H9 (cell line): ENCODE measurements around the gene GLT1D1. TPM values are rescaled to one million over a fixed set of nuclear protein-coding genes. Genes with fewer than 3 reads are reported as not detected.
A peak's percentile ranks its signal among the peaks of the same experiment; 100 is the strongest.

Experiments
- DNase-seq: peaks from one replicate; pipeline ENCODE4 v3.0.0-alpha.2; 2017
- H2AFZ ChIP-seq: one replicate; pipeline ENCODE4 v1.6.1; 2013; ENCODE audit warnings: mild to moderate bottlenecking, low read length, control low read depth, moderate library complexity
- H2AK5ac ChIP-seq: 2 replicates; pipeline ENCODE4 v1.6.1; 2013; ENCODE audit warnings: low read length, control low read depth, mixed read lengths; ENCODE audit not compliant: insufficient read length
- H2BK120ac ChIP-seq: one replicate; pipeline ENCODE4 v1.6.1; 2013; ENCODE audit warnings: low read depth, mild to moderate bottlenecking, low read length, control low read depth, inconsistent platforms; ENCODE audit not compliant: poor library complexity, severe bottlenecking
- H2BK12ac ChIP-seq: 2 replicates; pipeline ENCODE4 v1.6.1; 2013; ENCODE audit warnings: low read length, control low read depth, mixed read lengths, low read depth; ENCODE audit not compliant: insufficient read length
- H2BK15ac ChIP-seq: 2 replicates; pipeline ENCODE4 v1.6.1; 2013; ENCODE audit warnings: low read depth, low read length, control low read depth
- H2BK20ac ChIP-seq: one replicate; pipeline ENCODE4 v1.6.1; 2013; ENCODE audit warnings: low read depth, mild to moderate bottlenecking, low read length, control low read depth, inconsistent platforms; ENCODE audit not compliant: poor library complexity, severe bottlenecking
- H2BK5ac ChIP-seq: 2 replicates; pipeline ENCODE4 v1.6.1; 2013; ENCODE audit warnings: low read length, control low read depth, mixed read lengths; ENCODE audit not compliant: insufficient read length
- H3K14ac ChIP-seq: 2 replicates; pipeline ENCODE4 v1.6.1; 2013; ENCODE audit warnings: low read length, control low read depth; ENCODE audit not compliant: insufficient read depth
- H3K18ac ChIP-seq: 2 replicates; pipeline ENCODE4 v1.6.1; 2013; ENCODE audit warnings: low read depth, mild to moderate bottlenecking, mixed read lengths, low read length, control low read depth; ENCODE audit not compliant: insufficient read length
- H3K23ac ChIP-seq: 2 replicates; pipeline ENCODE4 v1.6.1; 2013; ENCODE audit warnings: low read length, control low read depth, mixed read lengths, low read depth; ENCODE audit not compliant: insufficient read length
- H3K23me2 ChIP-seq: 2 replicates; pipeline ENCODE4 v1.6.1; 2013; ENCODE audit warnings: low read depth, mild to moderate bottlenecking, mixed read lengths, low read length, control low read depth; ENCODE audit not compliant: insufficient read length, poor library complexity, severe bottlenecking
- H3K27ac ChIP-seq: 2 replicates; pipeline ENCODE4 v1.5.1; 2013; ENCODE audit warnings: low read length, control low read depth, mixed read lengths, low read depth; ENCODE audit not compliant: insufficient read length
- H3K27me3 ChIP-seq: 2 replicates; pipeline ENCODE4 v1.6.1; 2013; ENCODE audit warnings: low read length, control low read depth, inconsistent platforms; ENCODE audit not compliant: insufficient read depth
- H3K4ac ChIP-seq: 2 replicates; pipeline ENCODE4 v1.6.1; 2013; ENCODE audit warnings: low read depth, mild to moderate bottlenecking, control low read depth, inconsistent platforms, low read length, moderate library complexity
- H3K4me1 ChIP-seq: 2 replicates; pipeline ENCODE4 v1.6.1; 2013; ENCODE audit warnings: low read length, control low read depth, inconsistent platforms; ENCODE audit not compliant: insufficient read depth
- H3K4me2 ChIP-seq: 2 replicates; pipeline ENCODE4 v1.6.1; 2013; ENCODE audit warnings: low read length, control low read depth, mixed read lengths; ENCODE audit not compliant: insufficient read length, insufficient read depth
- H3K56ac ChIP-seq: 2 replicates; pipeline ENCODE4 v1.6.1; 2013; ENCODE audit warnings: low read depth, mild to moderate bottlenecking, mixed read lengths, low read length, control low read depth; ENCODE audit not compliant: insufficient read length
- H3K79me1 ChIP-seq: 2 replicates; pipeline ENCODE4 v1.6.1; 2013; ENCODE audit warnings: low read depth, mild to moderate bottlenecking, moderate library complexity, low read length, control low read depth, inconsistent platforms; ENCODE audit not compliant: insufficient read depth, poor library complexity, severe bottlenecking
- H3K79me2 ChIP-seq: 2 replicates; pipeline ENCODE4 v1.6.1; 2013; ENCODE audit warnings: low read length, control low read depth, inconsistent platforms; ENCODE audit not compliant: insufficient read depth
- H3K9ac ChIP-seq: 2 replicates; pipeline ENCODE4 v1.6.1; 2013; ENCODE audit warnings: low read length, control low read depth, mixed read lengths; ENCODE audit not compliant: insufficient read length; ENCODE audit errors: extremely low read depth
- H3K9me3 ChIP-seq: one replicate; pipeline ENCODE4 v1.6.1; 2013; ENCODE audit warnings: low read depth, low read length, inconsistent platforms; ENCODE audit not compliant: control insufficient read depth
- H3T11ph ChIP-seq: one replicate; pipeline ENCODE4 v1.6.1; 2013; ENCODE audit warnings: mild to moderate bottlenecking, low read length, control low read depth, inconsistent platforms
- H4K20me1 ChIP-seq: one replicate; pipeline ENCODE4 v1.6.1; 2013; ENCODE audit not compliant: control insufficient read depth, insufficient read length, insufficient read depth
- H4K5ac ChIP-seq: 2 replicates; pipeline ENCODE4 v1.6.1; 2013; ENCODE audit warnings: low read depth, mild to moderate bottlenecking, mixed read lengths, low read length, control low read depth; ENCODE audit not compliant: insufficient read length
- H4K8ac ChIP-seq: replicated peaks from 2 replicates; pipeline ENCODE4 v1.6.1; 2013; ENCODE audit warnings: low read length, control low read depth, mixed read lengths, low read depth; ENCODE audit not compliant: insufficient read length
- H4K91ac ChIP-seq: 2 replicates; pipeline ENCODE4 v1.6.1; 2013; ENCODE audit warnings: low read depth, mild to moderate bottlenecking, moderate library complexity, mixed read lengths, low read length, control low read depth; ENCODE audit not compliant: insufficient read length
- H3K27ac Mint-ChIP-seq, 3 experiments: 2 replicates in 2 of 3; 3 replicates in 1 of 3; pipeline ENCODE4 v1.8.0; 2020 to 2021; ENCODE audit warnings: mixed read lengths in 3 of 3, mild to moderate bottlenecking in 1 of 3, moderate library complexity in 1 of 3
- H3K27me3 Mint-ChIP-seq: 2 replicates; pipeline ENCODE4 v1.8.0; 2021; ENCODE audit warnings: low read depth, mild to moderate bottlenecking, moderate library complexity, mixed read lengths
- H3K36me3 Mint-ChIP-seq, 3 experiments: 2 replicates in 2 of 3; 3 replicates in 1 of 3; pipeline ENCODE4 v1.8.0; 2020 to 2021; ENCODE audit warnings: low read depth in 3 of 3, mixed read lengths in 3 of 3; ENCODE audit not compliant: insufficient read depth in 1 of 3
- H3K4me1 Mint-ChIP-seq, 2 experiments: 2 replicates each; pipeline ENCODE4 v1.8.0; 2020; ENCODE audit warnings: mixed read lengths in 2 of 2
- H3K4me3 Mint-ChIP-seq, 2 experiments: 2 replicates in 1 of 2; 3 replicates in 1 of 2; pipeline ENCODE4 v1.8.0; 2020 to 2021; ENCODE audit warnings: mild to moderate bottlenecking in 2 of 2, mixed read lengths in 2 of 2, moderate library complexity in 1 of 2
- H3K9me3 Mint-ChIP-seq, 2 experiments: 2 replicates in 1 of 2; 3 replicates in 1 of 2; pipeline ENCODE4 v1.8.0; 2020; ENCODE audit warnings: mild to moderate bottlenecking in 2 of 2, mixed read lengths in 2 of 2, moderate library complexity in 1 of 2
- CTCF ChIP-seq: fragments of 200-600 bp; sonication (generic); conservative IDR thresholded peaks from 3 replicates; pipeline ENCODE4 v1.8.0; 2021; ENCODE audit warnings: antibody characterized with exemption, mild to moderate bottlenecking
- WGBS: extraction: QIAGEN DNeasy Blood & Tissue Kit; methylation state at CpG from one replicate; pipeline ENCODE4 v1.1.7; 2013; ENCODE audit warnings: missing lambda C conversion rate, low lambda C conversion rate, mixed read lengths; ENCODE audit not compliant: insufficient read length; ENCODE audit errors: extremely low coverage; 5-methylcytosine and 5-hydroxymethylcytosine counted together
- total RNA-seq: library from RNA; stranded (reverse); gene quantifications from 2 replicates; pipeline ENCODE4 v1.2.1, GENCODE V29; 2021

GLT1D1 gene
- total RNA-seq, 1 experiment from 2014 or later: 7.0 TPM

DNA sequence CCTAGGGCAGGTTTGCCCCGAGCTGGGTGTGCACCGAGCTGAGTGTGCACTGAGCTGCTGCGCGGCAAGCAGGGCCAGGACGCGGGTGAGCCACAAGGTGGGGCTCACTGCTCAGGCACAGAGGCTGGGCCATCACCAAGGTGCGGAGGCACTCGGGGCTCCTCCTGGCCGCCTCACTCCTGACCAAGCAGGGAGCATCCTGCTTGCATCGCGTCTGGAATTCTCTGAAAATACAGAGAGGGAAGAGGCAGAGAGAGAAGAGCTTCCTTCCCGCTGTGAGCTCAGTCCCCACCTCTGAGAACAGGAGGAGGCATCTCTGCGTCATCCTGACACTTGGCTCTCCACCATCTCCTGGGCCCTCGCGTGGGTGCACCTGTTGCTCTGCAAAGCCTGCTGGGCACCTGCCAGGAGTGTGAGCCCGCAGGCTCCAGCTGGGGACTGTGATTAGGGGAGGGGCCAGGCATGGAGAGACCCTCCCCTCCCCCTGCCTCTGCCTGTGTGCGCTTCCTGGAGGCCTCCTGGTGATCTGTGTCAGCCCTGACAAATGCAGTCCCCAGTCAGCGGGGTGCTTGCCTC, 116.3 kb downstream of the GLT1D1 start:
- Mint-ChIP-seq H3K27ac (peak overlapping the region in 2 of 3 experiments; percentile 40 to 73; a peak in 2 of 7 replicates), H3K9me3 (peaks cover 4% of the 10 kb centered on the region in 2 experiments; a peak in 4 of 5 replicates), H3K36me3 (peaks cover 0 to 4% (median 4%) of the 10 kb centered on the region in 3 experiments; a peak in 6 of 7 replicates), H3K27me3 (peaks cover 62% of the 10 kb centered on the region), H3K4me1 (peaks cover 44 to 49% of the 10 kb centered on the region in 2 experiments), H3K4me3 (peak overlapping the region; percentile 52 to 72)
- DNase-seq: peak; percentile 91
- peaks cover 3% of the 10 kb centered on the region; the same call in 1 of the 2 replicates for H3K27me3 ChIP-seq
- H2AK5ac ChIP-seq: no peak overlapping the region
- H3K27ac ChIP-seq: no peak overlapping the region
- H4K5ac ChIP-seq: no peak overlapping the region
- no peak overlapping the region for H4K91ac ChIP-seq
- WGBS: no CpG with 5 or more reads among the region's 18 CpGs
- peak overlapping the region; percentile 63 for H3K4me2 ChIP-seq
- no peak overlapping the region for H3K56ac ChIP-seq
- peaks cover 4% of the 10 kb centered on the region; the same call in 1 of the 2 replicates for H3K4me1 ChIP-seq
- H3K14ac ChIP-seq: no peak overlapping the region
- no peak overlapping the region for H3T11ph ChIP-seq
- peaks cover 5% of the 10 kb centered on the region for H3K9me3 ChIP-seq
- no peak overlapping the region for H2BK12ac ChIP-seq
- peak; percentile 85 for TF ChIP-seq CTCF
- no peaks in the 10 kb centered on the region for H3K23me2 ChIP-seq
- H3K79me1 ChIP-seq: no peaks in the 10 kb centered on the region
- no peak overlapping the region for H2BK120ac ChIP-seq
- H3K79me2 ChIP-seq: no peaks in the 10 kb centered on the region
- no peak overlapping the region for H3K23ac ChIP-seq
- no peak overlapping the region for H2BK15ac ChIP-seq
- no peak overlapping the region for H2BK20ac ChIP-seq
- no peak overlapping the region for H3K9ac ChIP-seq
- H2BK5ac ChIP-seq: no peak overlapping the region
- H3K18ac ChIP-seq: no peak overlapping the region
- H2AFZ ChIP-seq: no peak overlapping the region
- H3K4ac ChIP-seq: no peak overlapping the region
- H4K20me1 ChIP-seq: no peaks in the 10 kb centered on the region
- no peak overlapping the region for H4K8ac ChIP-seq
